NCI-H1092 treated with DMSO at 0.1 percent for 48 hours (cell line): ENCODE measurements around the gene ESYT2.

Experiments
- DNase-seq: peaks from one replicate; lab custom pipeline; 2025; lab: John Stamatoyannopoulos, UW

The ESYT2 gene

DNA sequence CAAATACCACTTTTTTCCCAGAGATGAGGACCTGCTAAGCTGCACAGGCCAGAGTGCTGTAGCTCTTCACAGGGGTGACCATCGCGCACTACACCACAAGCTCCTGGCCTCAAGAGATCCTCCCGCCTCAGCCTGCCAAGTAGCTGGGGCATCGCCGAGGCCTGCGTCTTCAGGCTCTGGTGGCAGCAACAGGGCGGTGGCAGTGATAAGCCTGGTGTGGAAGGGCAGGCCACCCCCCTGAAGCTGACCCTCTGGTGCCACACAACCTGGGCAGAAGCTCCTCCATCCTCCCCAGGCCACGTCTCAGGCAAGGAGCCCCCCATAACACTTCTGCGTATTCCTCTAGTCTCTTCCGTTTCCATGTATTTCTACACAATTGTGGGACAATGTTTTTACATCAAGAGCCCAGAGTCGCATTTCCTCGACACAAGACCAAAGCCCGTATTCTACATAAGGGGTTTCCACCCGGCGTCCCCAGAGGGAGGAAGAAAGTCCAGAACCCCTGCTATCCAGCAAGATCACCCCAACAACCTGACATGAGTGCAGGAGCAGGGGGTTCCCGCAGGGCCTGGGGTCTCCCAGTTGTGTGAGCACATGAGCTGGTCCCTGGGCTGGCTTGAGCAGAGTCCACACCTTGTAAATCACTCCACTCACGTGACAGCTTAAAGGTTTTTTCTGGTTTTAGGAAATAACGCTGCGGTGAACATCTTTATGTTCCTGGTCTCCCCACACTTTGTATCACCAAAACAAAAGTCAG is 87.1 kb downstream of the ESYT2 start:
- DNase-seq, result no peak

DNA sequence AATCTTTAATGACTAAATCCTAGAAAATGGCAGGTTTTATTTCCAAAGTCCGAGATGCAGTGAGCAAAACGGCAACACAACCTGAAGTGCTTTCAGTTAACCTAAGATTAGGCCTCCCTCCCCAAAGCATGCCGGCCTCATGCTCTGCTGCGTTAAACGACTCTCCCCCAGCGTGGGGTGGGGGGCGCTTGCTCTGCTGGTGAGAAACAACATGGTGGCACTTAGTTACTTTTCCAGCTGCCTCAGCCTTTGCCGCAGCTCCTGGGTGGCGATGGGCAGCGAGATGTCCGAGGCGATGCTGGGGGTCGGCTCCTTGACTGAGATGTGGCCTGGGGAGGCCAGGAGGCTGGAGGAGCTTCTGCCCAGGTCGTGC is 88.0 kb downstream of the ESYT2 start:
- no peak for DNase-seq

DNA sequence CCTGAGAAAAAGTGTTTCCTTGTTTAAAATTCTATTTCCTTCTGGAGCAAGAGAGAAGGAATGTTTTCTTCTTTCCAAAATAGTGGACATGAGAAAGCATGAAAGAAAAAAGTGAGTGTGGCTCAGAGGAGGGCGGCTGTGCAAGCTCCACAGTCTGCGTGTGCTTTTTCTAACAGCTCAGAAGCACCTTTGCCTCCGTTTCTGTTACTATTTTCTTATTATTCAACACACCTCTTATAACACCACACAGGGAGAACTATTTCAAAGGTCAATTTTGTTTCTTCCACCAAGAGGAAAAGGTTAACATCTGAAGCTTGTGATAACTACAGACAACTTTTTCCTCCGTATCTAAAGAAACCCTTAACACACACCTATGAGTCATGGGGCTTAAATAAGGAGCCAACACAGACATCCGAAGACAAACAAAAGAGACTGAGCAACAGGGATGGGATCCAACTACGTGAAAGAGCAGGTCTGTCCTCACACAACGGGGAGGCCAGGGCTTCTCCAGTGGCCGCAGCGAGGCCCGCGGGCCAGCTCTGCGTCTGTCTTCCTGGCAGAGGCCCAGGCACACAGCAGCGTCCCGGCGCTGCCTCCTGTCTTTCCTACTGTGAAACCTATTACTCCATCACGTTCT is 88.5 kb downstream of the ESYT2 start:
- DNase-seq, result no peak

DNA sequence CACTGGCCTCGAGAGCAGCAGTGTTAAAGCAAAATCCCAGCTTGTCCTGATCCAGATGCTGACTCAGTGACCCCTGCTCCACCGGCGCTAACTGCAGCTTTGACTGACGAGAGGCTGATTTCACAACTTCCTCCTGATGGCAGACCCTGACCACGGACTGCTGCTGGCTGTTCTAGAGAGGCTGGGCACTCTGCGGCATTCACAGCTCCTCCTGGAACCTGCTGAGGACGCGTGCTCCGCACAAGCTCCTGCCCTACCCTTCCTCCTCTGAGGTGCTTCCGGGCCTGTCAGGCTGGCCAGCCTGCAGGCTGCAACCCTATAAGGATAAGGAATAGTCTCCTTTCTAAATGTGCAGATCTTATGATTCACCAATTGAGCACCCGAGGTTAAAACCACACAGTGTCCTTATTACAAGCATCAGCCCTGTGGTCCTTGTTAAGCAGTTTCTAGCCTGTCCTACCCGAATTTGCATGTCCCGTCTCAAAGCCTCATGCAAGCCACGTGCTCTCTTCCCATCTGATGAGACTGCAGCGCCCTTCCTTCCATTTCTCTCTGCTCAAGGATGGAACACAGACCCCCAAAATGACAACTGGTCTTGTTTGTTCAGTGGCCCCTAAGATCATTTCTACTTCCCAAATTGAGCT is 89.2 kb downstream of the ESYT2 start:
- no peak for DNase-seq

DNA sequence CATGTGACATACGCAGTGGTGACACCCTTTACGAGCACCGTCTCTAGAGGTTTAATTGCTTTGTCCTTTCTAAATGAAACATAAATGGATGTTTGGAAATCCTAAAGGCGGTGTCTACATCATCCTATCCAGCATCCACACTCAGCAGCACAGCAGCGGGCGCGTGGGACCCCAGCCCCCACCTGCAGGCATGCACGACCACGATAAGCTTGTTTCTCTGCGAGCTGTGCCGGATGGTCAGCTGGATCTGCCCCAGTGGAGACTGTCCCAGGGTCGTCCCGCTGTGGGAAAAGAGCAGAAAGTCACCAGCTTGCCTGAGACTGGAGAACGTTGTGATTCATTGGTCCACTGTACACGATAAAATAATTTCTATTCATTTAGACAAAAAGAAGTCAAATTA is 90.5 kb downstream of the ESYT2 start:
- DNase-seq, result no peak

DNA sequence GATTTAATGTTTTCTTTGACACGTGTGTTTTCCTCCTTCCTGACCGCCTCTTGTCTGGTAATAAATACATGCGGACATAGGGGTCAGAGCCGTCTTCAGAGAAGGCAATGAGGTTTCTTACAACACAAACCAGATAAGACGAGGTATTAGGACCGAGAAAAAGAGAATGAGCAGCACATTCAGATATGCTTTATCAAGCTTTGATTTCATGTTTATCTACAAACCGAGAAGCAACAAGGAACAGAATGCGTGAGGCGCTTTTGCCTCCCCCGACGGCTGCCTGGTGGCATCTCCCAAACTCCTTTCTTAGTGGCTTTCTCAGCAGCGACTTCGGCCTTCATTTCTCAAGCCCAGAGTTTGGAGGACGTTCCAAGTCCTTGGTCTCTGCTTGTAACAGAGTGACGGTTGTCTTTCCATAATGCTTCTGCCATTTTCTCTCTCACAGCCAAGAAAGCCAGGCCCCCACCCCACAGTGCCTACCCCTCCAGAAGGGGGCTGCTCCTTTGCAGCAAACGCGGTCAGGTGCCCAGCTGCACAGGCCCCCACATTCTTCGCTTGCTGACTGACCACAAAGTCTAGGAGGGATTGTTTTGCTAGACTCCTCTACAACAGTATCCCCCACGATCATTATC is 92.1 kb downstream of the ESYT2 start:
- no peak for DNase-seq

DNA sequence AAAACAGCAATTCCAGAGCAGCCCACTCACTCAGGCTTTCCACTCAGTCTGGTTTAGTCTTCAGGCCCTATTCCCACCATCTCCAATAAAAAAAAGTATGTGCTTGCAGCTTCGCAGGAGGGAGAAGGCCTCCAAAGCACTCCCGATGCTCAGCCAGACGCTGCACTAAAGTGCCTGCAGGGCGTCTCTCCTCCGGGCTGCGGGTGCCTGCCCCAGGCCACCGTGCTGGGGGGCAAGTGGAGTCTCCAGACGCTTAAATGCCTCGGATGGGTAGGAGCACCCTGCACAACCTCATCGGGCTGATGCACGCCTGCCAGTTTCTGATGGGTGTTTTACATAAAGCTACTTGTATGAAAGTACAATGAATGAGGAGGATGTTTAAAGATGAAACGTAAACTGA is 93.4 kb downstream of the ESYT2 start:
- no peak for DNase-seq

DNA sequence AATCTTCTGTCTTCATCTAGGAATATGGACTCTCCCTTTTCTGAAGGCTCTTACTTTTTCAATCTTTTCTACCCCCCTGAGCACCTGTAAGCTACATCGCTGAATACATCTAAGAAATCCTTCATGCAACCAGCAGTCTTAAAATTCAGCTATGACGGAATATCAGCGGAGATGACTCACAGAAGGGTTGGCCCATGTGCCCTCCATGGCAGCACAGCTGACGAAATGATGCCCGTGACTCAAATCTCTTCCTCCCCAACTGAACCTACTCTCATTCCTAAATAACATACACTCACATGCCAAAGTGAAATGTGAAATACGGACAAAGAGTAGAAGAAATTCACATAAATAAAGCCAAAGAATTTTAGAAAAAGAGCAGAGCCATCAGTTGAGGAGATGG is 94.4 kb downstream of the ESYT2 start:
- no peak for DNase-seq

DNA sequence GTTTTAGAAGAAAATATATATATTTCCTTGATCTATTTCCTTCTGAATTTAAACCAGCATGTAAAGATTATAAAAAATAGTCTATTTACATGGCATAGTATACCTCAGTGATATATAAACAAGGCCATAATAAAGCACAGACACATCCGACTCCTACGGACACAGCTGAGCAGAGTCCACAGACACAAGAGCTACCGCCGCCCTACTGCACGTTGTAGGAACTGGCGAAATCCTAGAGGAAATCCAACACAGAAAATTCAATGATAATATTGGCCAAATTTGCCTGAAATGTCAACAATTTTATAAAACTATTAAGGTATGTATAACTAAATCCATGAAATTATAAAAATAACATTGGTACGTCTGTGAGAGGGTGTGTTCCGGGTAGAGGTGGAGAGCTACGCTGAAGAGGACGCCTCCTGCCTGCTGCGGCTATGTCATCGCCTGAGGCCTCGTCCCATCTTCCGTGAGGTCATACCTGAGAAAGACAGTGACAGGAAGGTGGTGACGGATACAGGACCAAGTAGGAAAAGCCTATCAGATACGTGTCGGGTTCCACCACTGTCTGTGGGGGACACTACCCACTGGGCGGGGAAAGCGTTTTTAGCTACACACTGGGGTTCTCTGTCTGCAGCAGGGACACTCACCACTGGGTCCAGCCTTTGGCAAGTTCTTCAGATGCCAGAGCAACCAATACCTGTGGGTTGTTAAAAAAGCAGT is 95.4 kb downstream of the ESYT2 start:
- no peak for DNase-seq

DNA sequence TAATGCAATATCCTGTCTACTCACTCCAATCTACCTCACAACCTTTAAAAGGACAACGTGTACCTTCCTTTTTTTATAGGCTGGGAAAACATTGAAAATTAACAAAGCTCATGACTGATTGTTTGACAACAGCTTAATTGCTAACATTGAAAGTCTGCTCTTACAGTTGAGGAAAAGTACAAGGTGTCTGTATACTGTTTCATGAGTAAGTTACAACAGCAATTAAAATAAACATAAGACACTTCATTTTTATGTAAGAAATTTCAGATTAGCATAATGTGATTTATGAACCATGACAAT is 96.1 kb downstream of the ESYT2 start:
- no peak for DNase-seq

DNA sequence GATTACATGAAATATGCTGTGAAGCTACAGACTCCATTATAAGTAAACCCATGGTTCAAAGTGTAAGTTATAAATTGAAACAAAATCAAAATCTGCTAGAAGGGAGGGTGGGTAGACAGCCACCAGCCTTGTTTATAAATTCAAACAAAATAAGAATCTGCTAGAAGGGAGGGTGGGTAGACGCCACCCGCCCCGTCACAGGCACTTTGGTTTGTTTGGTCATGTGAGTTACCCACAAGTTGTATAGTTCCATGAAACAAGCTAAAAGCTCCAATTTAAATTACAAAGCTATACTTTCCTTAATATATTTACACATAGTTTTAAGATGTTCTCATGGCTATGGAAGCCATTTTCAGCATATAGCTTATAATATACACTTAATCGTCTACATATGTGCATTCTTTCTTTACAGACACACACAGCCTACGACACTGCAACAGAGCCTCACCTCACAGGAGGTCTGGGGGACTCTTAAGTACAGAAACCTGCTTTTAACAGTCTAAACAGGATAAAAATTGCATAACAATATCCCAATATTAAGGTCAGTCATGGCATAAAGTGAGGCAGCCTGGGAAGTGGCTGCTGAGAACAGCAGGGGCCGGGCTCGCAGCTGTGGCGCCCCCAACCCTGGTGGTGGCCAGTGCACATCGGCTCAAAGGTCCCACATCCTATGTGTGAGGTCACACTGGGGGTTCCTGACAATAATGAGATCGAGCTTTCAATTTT is 96.7 kb downstream of the ESYT2 start:
- DNase-seq, result no peak

DNA sequence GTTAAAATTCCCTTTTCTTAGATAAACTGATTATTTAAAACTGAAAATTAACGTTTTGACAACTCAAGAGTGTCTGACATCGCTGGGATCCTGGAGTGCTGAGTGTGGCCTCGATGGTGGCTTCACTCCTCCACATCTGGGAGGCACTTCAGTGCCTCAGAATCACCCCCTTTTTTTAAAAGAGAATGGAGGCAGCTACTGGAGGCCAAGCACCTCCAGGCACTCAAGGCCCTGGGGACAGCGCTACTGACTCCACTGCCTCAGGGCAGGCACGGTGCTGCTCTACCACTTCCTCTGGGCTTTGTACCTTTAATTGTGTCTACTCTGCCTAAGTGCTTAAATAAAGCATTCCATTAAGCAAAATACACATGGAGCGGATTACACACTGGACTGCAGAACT is 97.5 kb downstream of the ESYT2 start:
- no peak for DNase-seq

DNA sequence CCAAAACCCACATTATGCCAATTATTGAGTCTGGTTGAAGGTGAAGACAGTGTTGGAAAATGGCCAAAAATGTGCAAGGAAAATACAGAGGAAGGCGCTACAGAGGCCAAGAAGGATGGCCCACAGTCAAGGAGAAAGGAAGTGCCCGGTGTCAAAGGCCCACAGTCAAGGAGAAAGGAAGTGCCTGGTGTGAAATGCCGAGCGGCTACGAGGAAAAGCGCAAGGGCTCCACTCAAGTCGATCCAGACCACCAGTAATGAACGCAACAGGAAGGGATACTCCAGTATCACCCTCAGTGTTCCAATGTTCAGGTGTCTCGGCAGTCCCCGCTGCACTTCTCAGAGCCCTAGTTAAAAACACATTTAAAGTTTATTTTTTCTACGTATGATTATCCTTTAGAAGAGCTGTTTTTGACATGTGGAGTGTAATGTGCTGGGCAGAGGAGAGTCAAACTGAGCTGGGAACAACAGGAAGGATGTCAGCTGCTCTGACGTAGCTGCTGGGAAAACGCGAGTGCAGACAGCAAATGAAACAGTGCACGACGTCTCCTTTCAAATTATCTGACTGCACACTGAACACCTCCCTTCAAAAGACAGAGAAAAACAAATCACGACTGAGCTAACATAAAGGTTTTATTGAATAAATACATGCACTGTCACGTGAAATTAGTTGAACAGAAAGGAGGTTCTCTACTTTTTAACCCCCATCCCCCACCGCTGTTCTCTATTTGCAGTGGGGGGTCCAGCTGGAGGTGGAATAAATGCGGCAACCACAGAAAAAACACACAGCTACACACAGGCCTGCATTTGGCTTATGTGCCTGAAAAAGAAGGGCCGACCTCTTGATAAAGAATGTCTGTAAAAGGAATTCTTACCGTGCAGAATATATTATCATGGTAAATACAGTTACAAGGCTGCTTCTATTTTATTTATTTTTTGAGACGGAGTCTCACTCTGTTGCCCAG is 98.6 kb downstream of the ESYT2 start:
- no peak for DNase-seq

DNA sequence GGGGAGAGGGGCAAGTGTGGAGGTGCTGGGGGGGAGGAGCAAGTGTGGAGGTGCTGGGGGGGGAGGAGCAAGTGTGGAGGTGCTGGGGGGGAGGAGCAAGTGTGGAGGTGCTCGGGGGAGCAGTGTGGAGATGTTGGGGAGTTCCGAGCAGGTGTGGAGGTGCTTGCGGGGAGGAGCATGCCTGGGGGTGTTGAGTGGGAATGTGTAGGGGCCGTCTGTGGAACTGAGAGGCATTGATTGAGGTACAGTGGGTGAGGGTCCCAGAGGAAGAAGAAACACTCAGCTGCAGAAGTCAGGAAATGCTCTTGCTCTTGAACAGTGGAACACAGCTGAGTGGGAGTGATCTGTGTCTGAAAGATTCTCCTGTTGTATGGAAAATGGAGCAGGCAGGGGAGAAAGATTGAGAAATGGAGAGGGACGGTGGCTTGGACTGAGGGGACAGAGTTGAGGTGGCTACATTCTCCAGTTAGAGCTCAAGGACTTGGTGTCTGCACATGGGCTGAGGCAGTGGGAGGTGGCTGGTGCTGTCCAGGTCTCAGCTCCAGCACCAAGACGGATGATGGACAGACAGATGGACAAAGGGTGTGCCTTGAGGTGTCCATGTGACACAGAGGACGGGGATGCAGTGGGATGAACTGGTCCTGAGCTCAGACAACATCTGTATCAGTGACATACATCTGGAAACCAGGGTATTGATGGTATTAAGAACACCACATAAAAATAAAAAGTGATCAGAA is 99.5 kb downstream of the ESYT2 start:
- no peak for DNase-seq

DNA sequence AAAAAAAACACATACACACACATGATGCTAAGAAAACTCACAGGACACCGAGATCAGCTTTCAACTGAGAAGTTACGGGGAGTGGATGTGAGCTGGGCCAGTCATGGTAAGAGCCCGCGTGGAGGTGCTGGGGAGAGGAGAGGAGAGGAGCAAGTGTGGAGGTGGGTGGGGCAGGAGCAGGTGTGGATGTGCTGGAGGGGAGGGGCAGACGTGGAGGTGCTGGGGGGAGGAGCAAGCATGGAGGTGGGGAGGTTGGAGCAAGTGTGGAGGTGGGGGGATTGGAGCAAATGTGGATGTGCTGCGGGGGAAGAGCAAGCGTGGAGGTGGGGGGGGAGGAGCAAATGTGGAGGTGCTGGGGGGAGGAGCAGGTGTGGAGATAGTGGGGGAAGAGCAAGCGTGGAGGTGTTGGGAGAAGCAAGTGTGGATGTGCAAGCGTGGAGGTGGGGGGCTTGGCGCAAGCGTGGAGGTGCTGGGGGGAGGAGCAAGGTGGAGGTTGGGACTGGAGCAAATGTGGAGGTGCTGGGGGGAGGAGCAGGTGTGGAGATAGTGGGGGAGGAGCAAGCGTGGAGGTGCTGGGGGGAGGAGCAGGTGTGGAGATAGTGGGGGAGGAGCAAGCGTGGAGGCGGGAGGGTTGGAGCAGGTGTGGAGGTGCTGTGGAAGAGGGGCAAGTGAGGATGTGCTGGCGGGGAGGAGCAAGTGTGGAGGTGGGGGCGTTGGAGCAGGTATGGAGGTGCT is 100.2 kb downstream of the ESYT2 start:
- DNase-seq, result no peak

DNA sequence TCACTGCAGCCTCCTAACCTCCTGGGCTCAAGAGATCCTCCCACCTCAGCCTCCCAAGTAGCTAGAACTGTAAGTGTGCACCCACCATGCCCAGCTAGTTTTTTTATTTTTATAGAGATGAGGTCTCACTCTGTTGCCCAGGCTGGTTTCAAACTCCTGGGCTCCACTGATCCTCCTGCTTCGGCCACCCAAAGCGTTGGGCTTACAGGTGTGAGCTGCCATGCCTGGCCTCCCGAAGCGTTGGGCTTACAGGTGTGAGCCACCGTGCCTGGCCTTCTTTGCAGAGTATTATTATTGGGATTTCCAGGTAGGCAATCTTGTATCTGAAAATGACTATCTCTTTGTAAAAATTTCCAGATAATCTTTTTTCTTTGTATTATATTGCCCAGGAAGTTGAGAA is 101.6 kb downstream of the ESYT2 start:
- DNase-seq, result no peak

DNA sequence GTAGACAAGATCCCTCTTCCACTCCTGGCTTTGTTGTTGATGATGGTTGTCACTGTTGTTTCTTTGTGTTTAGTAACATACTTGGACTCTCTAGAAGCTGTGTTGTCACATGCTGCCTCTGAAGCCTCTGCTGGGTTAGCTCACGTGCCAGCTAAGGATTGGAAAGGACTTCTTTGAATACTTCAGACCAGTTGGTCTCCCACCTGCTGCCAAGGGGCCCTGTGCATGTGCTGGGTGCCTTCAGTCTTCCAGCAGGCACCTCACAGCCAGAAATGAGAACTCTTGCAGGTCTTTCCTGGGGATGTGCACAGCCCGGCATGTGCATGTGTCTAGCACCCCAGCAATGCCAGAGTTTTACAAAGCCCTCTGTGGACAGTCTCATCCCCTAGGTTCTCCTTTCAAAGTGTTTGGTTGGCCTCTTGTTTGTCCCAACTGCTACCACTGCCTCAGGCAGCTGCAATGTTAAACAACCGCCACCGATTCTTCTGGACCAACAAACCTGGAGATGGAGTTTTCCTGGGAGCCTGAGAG is 103.0 kb downstream of the ESYT2 start:
- DNase-seq, result no peak

DNA sequence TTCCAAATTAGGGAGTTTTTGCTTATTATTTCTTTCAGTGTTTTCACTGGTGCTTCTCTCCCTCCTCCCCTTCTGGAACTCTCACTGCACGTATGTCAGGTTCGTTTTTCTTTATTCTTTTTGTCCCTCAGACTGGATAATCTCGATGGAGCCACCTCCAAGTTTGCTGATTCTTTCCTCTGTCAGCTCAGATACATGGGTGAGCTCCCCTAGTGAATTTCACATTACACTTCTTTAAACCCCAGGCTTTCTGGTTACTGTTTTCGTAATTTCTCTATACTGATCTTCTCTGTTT is 103.9 kb downstream of the ESYT2 start:
- DNase-seq, result no peak
